CD4-positive, alpha-beta T cell treated with Interleukin-15 for 1 hour (primary cell): Measurements from ENCODE around the gene NAPB.
"Not testable (repeated sequence)": the region's sequence is repeated elsewhere in the genome, so short reads cannot be mapped to it uniquely, and the experiment has no call there.

Experiments
- DNase-seq: peaks from one replicate; pipeline ENCODE4 v3.0.0-alpha.2; 2020

Gene NAPB

DNA sequence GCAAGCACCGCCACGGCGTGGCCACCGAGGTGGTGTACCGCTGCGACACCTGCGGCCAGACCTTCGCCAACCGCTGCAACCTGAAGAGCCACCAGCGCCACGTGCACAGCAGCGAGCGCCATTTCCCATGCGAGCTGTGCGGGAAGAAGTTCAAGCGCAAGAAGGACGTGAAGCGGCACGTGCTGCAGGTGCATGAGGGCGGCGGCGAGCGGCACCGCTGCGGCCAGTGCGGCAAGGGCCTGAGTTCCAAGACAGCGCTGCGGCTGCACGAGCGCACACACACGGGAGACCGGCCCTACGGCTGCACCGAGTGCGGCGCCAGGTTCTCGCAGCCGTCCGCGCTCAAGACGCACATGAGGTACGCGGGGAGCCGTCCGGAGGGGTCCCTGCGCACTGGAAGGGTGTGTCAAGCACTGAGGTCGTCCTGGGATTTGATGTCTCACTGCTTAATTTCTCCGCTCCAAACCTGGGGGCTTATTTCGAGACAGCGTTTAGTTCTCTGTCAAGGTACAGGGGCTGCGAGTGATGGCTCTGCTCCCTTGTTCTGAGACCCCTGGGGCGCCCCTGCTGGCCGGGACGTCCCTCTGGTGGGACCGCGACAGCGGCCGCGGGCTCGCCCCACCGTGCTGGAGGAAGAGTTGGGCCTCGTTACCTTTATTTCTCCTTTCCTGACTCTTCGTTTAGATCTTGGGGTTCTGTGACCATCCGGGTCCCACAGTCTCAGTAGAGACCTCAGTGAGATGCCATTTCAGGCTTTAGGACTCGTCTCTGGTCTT is 55.7 kb downstream of the NAPB start:
- DNase-seq: no peak

GRCh38 chr20:23363257-23363649 is 58.0 kb downstream of the NAPB start:
- DNase-seq: no peak

GRCh38 chr20:23362392-23363256 is 58.7 kb downstream of the NAPB start:
- DNase-seq: peak; percentile 56

GRCh38 chr20:23361476-23362391 is 59.6 kb downstream of the NAPB start, which contains the start of gene GZF1:
Gene GZF1, plus strand, starts transcription at chr20:23362182. Its CDS starts 2,202 bp downstream, at chr20:23364384.
- peak; percentile 99 for DNase-seq

DNA sequence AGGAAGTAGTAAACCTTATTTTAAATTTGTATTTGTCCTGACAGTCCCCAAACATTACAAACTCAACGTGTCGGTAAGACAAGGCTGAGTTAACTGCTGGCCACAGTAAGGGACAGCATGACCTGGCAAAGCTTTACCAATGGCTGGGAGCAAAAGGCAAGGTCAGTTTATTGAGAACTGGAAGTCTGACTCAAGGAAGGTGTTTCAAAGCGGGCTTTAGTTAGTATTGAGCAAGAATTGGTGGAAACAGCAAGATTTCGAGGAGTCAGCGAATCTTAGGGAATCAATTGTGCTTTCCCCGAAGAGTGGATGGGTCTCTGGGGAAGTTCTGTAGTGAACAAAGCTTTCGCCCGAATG is 60.2 kb downstream of the NAPB start:
- DNase-seq: no peak

- no peak for DNase-seq
These were observed 60.8 kb downstream of the NAPB start for GRCh38 chr20:23360531-23360930.

GRCh38 chr20:23358923-23359593 is 62.2 kb downstream of the NAPB start:
- DNase-seq: no peak

DNA sequence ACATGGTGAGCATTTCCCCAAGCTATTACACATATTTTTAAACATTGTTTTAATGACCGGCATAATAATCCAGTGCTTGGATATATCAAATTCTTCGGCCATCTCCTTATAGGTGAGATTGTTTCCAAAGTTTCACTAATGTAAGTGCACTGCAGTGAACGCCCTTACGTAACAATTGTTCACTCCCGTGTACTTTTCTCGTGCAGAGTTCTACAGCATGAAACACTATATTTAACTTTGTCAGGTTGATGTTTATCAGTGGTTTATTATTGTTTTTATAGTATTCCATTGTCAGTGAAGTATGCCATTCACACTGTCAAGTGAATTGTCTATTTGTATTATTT is 62.8 kb downstream of the NAPB start:
- no peak for DNase-seq

- peak; percentile 100 for DNase-seq
These were observed 63.3 kb downstream of the NAPB start for GRCh38 chr20:23357767-23358562.

GRCh38 chr20:23356203-23356602 is 65.1 kb downstream of the NAPB start:
- no peak for DNase-seq

DNA sequence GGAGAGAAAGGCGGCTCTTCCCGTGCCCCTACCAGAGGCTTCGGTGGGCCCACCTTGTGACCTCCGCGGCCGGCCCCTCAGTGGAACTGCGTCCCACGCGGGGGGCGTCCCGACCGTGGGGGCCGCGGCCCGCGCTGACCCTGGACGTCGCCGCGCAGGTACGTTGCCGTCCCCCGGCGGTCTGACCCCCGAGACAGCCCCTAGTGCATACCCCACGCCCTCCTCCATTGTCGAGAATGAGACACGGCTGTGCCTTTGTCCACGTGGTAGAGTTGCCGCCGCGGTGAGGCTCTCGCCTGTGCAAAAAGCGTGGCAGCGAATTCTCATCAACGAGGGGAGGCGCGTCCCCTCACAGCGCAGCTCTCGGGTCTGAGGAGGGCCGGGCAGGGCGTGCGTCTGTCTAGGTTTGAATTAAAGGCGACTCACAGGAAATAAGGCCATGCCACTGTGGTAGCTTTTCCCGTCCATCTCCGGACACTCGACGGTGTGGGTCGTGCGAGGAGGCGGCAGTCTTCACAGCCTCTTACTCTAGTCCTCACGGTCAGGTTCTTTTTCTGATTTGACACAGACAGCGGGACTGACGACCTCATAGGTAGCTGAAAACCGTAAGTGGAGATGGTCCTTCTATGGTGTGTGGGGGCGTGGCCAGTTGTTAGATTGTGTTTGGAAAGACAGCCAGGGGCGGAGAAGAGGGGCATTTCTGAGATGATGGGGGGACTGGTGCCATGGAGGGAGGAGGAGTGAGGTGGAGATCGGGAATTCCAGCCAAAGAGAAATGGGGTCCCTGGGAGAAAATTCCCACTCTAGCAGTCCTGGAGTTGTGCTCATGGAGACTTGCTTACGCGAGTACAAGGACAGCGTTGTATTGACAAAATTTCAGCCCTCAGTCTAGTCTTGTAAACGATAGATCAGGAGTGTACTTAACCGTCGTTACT is 70.1 kb downstream of the NAPB start:
- DNase-seq: peak; percentile 73

DNA sequence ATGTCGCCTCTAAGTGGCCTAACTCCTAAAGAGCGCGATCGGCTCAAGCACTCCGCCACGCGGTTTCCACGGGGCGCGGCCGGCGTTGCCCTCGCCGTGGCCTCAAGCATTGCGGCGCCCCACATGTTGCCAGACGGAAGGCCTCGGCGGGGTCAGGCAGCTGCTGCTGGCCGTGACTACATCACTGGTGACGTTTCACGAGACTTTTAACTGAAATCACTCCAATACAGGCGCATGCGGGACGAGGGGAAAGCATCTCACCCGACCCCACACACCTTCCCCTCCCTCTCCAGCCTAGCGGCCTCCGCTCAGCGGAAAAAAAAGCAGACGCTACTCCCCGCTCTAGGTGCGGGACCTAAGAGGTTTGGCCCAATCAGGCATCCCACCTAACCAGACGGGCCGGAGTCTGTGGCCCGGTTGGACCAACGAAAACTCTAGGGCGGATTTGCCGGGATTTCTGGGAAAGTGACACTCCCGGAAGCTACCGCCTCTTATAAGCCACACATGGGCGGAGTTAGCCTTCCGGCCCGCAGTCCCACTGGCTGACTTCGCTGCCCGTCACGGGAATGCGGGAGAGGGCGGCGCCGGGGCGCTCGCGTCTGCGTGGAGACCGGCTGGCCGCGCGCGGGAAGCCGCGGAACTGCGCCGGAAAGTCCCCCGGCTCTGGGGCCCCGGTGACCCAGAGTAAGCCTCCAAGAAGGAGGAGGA is 70.9 kb downstream of the NAPB start, which contains the start of gene NXT1:
TSS of gene NXT1 (plus strand) at position 596 of the 708 bp plus-strand sequence. CDS start 3,251 bp downstream, outside the sequence.
- DNase-seq: peak; percentile 96

DNA sequence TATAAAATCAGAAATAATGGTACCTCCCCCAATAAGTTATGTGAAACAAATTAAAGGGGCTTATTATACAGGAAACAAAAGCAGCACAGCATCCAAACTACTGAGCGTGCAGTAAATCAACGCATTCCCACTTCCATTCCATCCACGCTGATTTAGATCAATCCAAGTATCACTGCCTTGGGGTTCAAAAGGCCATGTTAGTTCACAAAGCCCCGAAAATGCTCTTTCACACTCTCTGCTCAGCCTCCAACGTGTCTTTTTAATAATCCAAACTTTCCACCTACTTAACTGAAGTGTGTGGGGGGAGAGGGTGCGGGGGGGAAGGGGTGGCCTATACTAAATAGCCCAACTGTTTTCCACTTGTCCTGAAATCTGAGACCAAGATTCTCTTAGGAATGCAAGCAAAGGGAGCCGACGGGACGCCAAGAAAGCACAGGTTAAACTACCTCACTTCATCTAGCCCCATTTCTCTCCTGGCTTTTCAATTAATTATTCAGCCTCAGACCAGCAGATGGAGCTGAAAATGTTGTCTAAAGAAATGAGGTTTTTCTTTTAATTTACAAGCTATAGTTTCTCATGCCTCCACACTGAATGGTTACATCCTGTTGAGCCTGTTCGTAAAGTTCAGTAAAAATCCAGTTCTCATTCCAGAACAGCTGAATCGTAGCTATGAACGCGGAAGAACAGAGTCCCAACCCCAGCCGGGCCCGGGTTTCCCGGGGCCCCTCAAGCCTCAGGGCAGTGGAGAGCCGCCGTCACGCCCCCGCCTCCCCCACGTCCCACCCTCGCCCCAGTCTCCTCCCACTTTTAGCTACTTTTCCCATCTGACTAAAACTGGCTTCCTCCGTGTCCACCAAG is 71.7 kb downstream of the NAPB start:
- DNase-seq: peak; percentile 84

DNA sequence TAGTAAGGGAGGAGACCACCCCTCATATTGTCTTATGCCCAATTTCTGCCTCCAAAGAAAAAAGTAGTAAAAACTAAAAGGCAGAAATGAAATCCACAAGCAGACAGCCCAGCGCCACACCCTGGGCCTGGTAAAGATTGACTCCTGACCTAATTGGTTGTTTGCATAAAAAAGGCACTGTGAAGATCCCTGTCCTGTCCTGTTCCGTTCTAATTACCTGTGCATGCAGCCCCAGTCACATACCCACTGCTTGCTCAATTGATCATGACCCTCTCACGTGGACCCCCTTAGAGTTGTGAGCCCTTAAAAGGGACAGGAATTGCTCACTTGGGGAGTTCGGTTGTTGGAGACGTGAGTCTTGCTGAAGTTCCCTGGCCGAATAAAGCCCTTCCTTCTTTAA is 72.8 kb downstream of the NAPB start:
- not testable (repeated sequence) for DNase-seq

DNA sequence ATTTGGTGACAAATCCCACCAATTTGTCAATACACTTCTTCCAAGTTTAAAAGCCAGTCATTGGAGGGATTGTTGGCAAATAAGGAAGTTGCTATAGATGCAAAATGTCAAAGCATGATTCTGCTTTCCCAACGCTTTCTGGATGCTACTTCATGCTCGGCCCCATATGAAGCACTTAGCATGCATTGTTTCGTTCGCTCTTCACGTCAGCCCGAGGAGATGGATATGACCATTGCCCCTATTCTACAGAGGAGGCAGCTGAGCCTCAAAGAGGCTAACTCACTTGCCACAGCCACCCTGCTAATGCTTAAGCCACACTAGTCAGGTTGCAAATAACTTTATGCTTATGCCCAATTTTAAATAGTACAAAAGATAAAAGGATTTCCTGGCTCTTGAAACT is 73.5 kb downstream of the NAPB start:
- no peak for DNase-seq

- no peak for DNase-seq
These were observed 75.3 kb downstream of the NAPB start for GRCh38 chr20:23346002-23346401.

- DNase-seq: no peak
These were observed 77.0 kb downstream of the NAPB start for GRCh38 chr20:23344336-23344735.

DNA sequence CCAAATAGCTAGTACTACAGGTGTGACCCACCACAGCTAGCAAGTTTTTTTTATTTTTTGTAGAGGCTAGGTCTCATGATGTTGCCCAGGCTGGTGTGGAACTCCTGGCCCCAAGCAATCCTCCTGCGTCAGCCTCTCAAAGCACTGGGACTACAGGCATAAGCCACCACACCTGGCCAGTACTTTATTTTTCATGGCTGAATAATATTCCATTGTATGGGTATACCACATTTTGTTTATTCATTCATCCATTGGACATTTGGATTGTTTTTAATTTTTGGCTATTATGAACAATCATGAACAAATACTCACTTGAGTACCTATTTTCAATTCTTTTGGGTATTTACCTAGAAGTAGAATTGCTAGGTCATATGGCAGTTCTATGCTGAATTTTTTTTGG is 77.7 kb downstream of the NAPB start:
- no peak for DNase-seq

GRCh38 chr20:23341073-23341472 is 80.2 kb downstream of the NAPB start:
- DNase-seq: no peak
